HG03342 (cell line): ENCODE measurements around the gene PPP1R9A.

Source experiments
- ATAC-seq: cut with Tn5 transposase; IDR thresholded peaks from one replicate; pipeline ENCODE4 v1.9.1; 2021; ENCODE audit warnings: mild to moderate bottlenecking, moderate library complexity; ENCODE audit not compliant: unreplicated experiment

The PPP1R9A gene

GRCh38 chr7:94908323-94909178 lies 1.2 kb downstream of the PPP1R9A start:
- no peak for ATAC-seq

GRCh38 chr7:94909179-94909466 lies 1.7 kb downstream of the PPP1R9A start:
- ATAC-seq, result no peak

GRCh38 chr7:94912085-94912484 lies 4.7 kb downstream of the PPP1R9A start:
- no peak for ATAC-seq

GRCh38 chr7:94913391-94913790 lies 6.0 kb downstream of the PPP1R9A start:
- no peak for ATAC-seq

GRCh38 chr7:94921911-94922310 lies 14.5 kb downstream of the PPP1R9A start:
- ATAC-seq, result no peak

- ATAC-seq, result no peak
These were observed 15.1 kb downstream of the PPP1R9A start for GRCh38 chr7:94922457-94922856.

GRCh38 chr7:94923412-94923811 lies 16.0 kb downstream of the PPP1R9A start:
- no peak for ATAC-seq

GRCh38 chr7:94928168-94928707 lies 20.8 kb downstream of the PPP1R9A start:
- ATAC-seq, result no peak

GRCh38 chr7:94933256-94933990 lies 26.0 kb downstream of the PPP1R9A start:
- ATAC-seq, result no peak

- ATAC-seq, result no peak
These were observed 32.0 kb downstream of the PPP1R9A start for GRCh38 chr7:94939395-94939794.

- no peak for ATAC-seq
These were observed 32.8 kb downstream of the PPP1R9A start for GRCh38 chr7:94940241-94940640.

GRCh38 chr7:94941844-94942632 lies 34.6 kb downstream of the PPP1R9A start:
- ATAC-seq, result no peak

GRCh38 chr7:94943134-94943533 lies 35.7 kb downstream of the PPP1R9A start:
- ATAC-seq, result no peak

- ATAC-seq, result no peak
These were observed 42.1 kb downstream of the PPP1R9A start for GRCh38 chr7:94949532-94949931.

GRCh38 chr7:94955807-94956206 lies 48.4 kb downstream of the PPP1R9A start:
- no peak for ATAC-seq

- ATAC-seq, result no peak
These were observed 49.7 kb downstream of the PPP1R9A start for GRCh38 chr7:94957061-94957460.

- ATAC-seq, result no peak
These were observed 55.3 kb downstream of the PPP1R9A start for GRCh38 chr7:94962661-94963060.

GRCh38 chr7:94969434-94970084 lies 62.2 kb downstream of the PPP1R9A start:
- no peak for ATAC-seq

- no peak for ATAC-seq
These were observed 62.7 kb downstream of the PPP1R9A start for GRCh38 chr7:94970085-94970576.

GRCh38 chr7:94971051-94971867 lies 63.9 kb downstream of the PPP1R9A start:
- no peak for ATAC-seq
